DMS53 (cell line): ENCODE measurements around the gene RASL12.

Experiments
- DNase-seq: peaks from one replicate; lab custom pipeline; 2025; lab: John Stamatoyannopoulos, UW

The RASL12 gene

DNA sequence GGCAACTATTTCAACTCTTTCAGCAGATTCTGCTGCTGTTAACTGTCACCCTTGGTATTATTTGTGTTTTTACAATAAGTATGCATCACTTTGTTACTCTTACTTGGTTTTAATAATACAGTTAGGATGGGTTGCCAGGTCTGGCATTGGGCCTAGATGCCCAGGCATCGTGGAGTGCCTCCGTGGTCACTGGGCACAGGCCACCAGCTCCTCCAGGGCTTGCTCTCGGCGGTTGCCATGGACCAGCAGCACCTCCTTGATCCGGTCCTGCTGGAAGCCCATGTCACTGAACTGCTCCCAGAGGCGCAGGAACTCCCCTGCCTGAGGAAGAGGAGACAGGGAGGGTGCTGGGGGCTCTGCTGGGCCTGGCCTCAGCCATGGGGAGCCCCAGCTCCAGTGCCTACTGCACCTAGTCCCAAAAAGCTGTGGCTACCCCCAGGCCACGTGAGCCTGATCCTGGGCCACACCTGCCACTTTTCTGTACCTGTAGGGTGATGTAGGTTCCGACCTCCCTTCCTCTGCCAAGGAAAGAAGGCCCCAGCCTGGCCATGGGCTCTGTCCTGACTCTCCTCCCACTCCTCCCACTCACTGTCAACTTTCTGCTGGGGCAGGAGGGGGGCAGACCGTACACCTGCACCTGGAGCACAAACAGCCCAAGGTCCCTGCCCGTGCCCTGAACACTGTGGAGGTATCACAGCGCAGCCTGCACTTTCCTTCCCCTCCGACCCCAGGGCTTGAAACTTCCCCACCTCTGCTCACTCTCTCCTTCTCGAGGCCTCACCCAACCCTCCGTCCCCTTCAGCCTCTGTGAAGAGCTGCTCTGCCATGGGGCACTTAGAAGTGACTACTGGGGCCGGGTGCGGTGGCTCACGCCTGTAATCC is 25.4 kb upstream of the RASL12 start:
- DNase-seq, result no peak

DNA sequence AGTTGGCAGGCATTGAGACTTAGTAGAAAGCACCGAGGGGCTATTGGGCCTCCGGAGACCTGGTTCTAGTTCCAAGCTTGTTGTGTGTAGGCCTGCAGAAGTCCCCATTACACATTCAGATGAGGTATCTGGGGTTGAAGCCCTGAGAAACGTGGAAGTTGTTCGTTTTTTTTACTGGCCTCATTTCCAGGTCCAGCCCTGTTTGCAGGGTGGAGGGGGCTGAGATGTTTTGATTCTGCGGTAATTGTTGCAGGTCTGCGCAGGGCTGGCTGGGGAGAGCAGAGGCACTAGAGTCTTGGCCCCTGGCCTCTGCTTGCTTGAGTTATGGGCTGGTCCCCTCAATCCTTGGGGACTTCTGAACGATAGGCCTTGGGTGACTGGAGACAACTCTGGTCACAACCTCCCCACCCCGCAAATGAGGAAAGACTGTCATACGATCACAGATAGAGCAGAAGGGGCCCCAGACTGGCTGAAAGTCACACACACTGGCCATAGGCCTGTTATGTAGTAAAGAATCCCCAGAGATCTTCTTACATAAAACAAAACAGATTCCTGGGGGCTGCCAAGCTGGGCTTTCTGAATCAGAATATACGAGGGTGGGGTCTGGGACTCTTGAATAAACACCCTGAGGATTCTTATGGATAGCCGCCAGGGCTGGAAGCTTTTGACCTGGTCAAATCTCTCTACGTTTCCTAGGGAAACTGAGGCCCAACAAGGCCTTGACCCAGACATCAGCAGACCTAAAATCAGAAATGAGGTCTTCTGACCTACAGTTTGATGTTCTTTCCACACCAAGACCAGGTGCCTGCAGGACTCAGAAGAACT is 24.4 kb upstream of the RASL12 start:
- DNase-seq, result no peak

GRCh38 chr15:65089206-65089824 is 21.5 kb upstream of the RASL12 start:
- DNase-seq, result no peak

GRCh38 chr15:65088643-65089021 is 20.8 kb upstream of the RASL12 start:
- DNase-seq, result no peak

DNA sequence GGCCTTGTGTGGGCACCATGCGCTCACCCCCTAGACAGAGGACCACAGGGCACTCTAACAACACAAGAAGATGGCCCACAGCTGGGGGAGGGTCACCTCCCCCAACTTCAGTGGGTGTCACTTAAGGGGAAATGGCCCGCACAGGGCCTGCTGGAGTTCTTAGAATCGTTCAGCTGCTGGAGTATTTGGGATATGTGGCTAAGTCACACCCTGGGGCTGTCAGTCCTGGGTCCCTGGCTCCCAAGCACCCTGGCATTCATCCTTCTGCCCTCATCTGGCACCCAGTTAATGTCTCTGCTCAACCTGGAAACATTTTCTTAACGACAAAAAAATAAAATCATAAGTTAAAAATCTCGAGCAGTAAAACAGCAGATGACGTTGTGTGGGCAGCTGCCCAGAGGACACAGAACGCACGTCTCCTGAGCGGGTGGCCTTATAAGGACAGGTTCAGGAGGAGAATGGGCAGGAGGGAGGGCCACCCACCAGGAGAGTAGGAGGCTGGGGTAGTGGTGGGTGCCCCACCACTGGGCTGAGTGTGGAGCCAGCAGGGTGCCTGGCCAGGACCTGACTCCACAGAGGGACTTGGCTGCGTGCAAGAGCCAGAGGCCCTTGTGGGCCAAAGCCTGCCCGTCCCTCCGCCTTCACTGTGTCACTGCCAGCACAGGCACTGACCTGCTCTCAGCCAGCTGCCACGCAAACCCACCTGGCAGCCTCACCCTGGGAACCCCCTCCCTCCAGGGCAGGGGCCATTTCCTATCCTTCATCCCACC is 20.3 kb upstream of the RASL12 start:
- no peak for DNase-seq

GRCh38 chr15:65087411-65087810 is 19.6 kb upstream of the RASL12 start:
- peak; percentile 7 for DNase-seq

- DNase-seq, result peak; percentile 15
Measured at GRCh38 chr15:65086680-65087111, 18.9 kb upstream of the RASL12 start.

GRCh38 chr15:65085990-65086679 is 18.3 kb upstream of the RASL12 start:
- DNase-seq, result peak; percentile 64

GRCh38 chr15:65085207-65085753 is 17.5 kb upstream of the RASL12 start:
- no peak for DNase-seq

DNA sequence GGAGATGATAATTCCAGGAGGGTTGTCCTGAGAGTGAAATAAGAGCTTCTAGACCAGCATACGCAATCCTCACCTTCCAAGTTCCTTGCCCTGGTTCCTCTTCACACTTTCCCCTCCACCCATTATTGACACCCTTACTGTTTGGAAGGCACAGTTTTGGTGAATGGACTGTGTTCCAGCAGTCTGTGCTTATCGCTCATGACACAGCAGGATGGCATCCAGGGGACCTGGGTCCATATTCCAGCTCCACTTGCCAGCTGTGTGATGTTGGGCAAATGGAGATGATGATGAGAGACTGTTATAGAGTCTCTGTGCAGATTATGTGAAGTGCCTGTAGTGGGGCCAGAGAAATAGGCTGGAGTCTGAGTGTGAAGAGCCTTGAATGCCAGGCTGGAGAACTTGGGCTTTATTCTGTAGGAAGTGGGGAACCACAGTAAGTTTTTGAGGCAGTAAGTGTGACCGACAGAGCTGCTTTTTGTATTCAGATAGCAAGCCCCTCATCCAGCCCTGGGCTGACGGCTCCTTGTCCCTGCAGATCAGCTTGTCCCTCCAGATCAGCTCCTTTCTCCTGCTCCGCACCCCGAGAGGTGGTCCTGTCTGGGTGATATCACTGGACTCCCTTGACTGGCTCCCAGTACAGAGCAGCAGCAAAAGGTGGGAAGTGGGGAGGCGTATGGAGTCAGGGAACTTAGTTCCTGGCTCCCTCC is 16.9 kb upstream of the RASL12 start:
- no peak for DNase-seq

DNA sequence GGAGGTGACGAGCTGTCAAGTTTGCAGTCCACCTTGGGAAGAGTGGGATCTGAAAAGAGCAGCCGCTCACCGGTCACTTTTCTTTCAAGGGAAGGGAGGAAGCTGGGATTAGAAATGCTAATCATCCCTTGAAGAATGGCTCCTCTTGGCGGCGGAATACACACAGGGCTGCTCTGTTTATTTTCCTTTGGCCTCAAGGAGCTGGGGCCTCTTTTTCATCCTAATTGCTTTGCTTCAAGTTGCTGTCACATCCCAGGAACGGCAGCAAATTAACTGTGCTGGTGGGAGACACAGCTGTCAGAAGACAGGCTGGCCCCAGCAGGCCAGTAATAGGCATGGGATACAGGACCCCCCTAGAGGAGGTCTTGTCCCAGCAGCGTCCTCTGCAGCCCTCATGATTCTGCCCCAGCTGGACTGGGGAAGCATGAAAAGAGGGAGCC is 15.5 kb upstream of the RASL12 start:
- no peak for DNase-seq

- no peak for DNase-seq
Measured at GRCh38 chr15:65082303-65082953, 14.6 kb upstream of the RASL12 start.

- DNase-seq, result no peak
Measured at GRCh38 chr15:65081758-65082157, 14.0 kb upstream of the RASL12 start.

GRCh38 chr15:65081270-65081669 is 13.5 kb upstream of the RASL12 start:
- no peak for DNase-seq

GRCh38 chr15:65079580-65079979 is 11.8 kb upstream of the RASL12 start:
- no peak for DNase-seq

GRCh38 chr15:65077981-65078352 is 10.2 kb upstream of the RASL12 start:
- peak; percentile 79 for DNase-seq

GRCh38 chr15:65077291-65077980 is 9.6 kb upstream of the RASL12 start:
- DNase-seq, result no peak

- DNase-seq, result no peak
Measured at GRCh38 chr15:65076486-65077290, 8.9 kb upstream of the RASL12 start, which contains the start of gene KBTBD13. Gene KBTBD13 (plus strand): TSS chr15:65076746. CDS start chr15:65076816, 70 bp downstream.
